Measurements from ENCODE around the gene ALPK3.
"Not testable (repeated sequence)": the region's sequence is repeated elsewhere in the genome, so short reads cannot be mapped to it uniquely, and the experiment has no call there.

ALPK3 gene

DNA sequence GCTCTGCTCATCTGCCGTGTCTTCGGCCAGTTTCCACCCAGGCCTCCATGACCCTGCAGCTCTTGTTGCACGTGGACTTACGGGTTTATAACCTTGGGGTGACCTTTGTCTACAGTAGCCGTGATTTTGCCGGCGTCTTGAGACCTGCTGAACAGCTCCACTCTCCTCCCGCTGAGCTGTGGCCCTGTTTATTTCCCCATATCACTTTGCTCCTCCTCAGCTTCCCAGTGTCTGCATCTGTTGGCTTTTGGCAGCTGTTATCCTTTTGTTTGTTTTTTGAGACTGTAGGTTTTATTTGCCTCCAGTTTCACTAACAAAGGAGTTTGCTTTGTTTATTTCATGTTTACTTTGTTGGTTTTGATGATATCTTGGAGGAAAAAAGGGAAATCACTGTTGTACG is 38.0 kb downstream of the ALPK3 start:
- DNase-seq: no peak

DNA sequence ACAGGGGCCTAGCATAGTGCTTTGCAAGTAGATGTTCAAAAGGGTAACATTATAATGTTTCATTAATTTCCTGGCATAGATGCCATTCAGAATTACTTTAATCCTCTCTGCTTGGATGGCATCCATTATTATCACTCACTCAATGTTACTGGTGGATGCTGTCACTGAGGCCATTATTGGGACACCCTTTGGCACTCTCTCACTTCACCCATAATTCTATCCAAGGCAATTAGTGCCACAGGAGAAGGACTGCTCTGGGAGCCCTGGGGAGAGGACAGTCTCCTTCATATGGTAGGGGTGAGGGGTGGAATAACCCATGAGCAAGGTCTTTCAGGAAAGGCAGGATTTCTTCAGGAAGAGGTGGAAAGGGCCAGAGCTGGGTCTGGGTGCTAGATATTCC is 38.6 kb downstream of the ALPK3 start:
- DNase-seq: no peak

DNA sequence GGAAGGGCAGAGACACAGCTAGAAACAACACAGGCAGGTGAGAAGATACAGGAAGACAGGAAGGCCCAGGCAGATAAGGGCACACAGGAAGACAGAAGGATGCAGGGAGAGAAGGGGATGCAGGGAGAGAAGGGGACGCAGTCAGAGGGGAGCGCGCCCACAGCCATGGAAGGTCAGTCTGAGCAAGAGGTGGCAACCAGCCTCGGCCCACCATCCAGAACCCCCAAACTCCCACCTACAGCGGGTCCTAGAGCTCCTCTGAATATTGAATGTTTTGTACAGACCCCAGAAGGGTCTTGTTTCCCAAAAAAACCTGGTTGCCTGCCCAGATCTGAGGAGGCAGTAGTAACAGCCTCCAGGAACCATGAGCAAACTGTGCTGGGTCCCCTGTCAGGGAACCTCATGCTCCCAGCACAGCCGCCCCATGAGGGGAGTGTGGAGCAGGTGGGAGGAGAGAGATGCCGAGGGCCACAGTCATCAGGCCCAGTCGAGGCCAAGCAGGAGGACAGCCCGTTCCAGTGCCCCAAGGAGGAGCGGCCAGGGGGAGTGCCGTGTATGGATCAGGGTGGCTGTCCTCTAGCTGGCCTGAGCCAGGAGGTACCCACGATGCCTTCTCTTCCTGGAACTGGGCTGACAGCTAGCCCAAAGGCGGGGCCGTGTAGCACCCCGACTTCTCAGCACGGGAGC is 39.7 kb downstream of the ALPK3 start:
- DNase-seq: no peak

DNA sequence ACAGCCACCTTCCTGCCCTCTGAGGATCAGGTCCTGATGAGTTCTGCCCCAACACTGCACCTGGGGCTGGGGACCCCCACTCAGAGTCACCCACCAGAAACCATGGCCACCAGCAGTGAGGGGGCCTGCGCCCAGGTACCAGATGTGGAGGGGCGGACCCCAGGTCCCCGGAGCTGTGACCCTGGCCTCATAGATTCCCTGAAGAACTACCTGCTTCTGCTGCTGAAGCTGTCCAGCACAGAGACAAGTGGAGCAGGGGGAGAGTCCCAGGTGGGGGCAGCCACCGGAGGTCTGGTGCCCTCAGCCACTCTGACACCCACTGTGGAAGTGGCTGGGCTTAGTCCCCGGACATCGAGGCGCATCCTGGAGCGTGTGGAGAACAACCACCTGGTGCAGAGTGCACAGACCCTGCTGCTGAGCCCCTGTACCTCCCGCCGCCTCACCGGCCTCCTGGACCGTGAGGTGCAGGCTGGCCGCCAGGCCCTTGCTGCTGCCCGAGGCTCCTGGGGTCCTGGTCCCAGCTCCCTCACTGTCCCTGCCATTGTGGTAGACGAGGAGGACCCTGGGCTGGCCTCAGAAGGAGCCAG is 40.4 kb downstream of the ALPK3 start:
- DNase-seq: no peak

DNA sequence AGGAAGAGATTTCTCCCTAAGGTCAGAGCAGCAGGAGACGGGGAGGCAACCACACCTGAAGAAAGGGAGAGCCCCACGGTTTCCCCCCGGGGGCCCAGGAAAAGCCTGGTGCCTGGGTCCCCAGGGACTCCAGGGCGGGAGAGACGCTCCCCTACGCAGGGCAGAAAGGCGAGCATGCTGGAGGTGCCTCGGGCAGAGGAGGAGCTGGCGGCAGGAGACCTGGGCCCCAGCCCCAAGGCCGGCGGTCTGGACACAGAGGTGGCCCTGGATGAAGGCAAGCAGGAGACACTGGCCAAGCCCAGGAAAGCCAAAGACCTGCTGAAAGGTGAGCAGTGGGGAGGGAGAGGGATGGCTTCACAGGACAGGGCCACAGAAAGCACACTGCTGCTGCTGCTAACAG is 41.1 kb downstream of the ALPK3 start:
- no peak for DNase-seq

DNA sequence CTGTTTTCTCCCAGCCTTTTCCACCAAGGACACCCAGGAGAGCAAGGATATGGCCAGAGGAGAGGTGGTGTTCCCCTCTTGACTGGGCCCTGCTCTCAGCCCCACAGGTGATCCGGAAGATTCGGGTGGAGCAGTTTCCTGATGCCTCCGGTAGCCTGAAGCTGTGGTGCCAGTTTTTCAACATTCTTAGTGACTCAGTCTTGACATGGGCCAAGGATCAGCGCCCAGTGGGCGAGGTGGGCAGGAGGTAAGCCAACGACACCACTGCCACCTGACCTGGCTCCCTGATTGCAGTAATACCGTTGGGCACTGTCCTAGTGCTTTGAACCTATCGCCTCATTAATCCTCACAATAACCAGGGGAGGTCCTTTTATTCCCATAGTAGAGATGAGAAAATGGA is 42.0 kb downstream of the ALPK3 start:
- DNase-seq: no peak

DNA sequence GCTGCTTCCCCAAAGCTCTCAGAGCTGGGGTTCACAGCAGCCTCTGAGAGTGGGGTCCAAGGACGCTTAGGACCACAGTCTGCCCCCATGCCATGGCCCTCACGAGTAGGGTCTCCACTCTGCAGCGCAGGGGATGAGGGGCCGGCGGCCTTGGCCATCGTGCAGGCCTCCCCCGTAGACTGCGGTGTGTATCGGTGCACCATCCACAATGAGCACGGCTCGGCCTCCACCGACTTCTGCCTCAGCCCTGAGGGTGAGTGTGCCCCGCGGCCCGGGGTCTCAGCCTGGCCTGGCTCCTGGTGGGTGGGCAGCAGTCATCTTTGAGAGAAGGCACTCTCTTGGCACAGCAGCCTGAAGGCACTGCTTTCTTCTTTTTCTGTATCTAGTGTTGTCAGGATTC is 42.5 kb downstream of the ALPK3 start:
- no peak for DNase-seq

DNA sequence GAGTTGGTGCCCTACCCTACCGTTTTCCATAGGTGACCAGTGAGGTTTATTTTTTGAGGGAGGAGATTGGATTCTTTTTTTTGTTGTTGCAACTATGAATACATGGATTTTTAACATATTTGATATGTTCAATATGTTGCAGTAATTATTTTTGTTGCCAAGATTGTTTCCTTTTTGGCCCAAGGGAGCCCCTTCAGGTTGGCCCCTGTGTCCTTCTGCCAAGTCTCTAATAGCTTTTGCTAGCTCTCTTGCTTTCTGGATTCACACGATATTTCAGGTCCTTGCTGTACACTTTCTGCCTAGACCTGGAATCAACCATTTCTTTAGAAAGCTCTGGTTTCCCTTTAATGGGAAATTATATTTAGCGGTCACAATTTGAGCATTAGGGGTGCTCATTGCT is 44.6 kb downstream of the ALPK3 start:
- DNase-seq: no peak

DNA sequence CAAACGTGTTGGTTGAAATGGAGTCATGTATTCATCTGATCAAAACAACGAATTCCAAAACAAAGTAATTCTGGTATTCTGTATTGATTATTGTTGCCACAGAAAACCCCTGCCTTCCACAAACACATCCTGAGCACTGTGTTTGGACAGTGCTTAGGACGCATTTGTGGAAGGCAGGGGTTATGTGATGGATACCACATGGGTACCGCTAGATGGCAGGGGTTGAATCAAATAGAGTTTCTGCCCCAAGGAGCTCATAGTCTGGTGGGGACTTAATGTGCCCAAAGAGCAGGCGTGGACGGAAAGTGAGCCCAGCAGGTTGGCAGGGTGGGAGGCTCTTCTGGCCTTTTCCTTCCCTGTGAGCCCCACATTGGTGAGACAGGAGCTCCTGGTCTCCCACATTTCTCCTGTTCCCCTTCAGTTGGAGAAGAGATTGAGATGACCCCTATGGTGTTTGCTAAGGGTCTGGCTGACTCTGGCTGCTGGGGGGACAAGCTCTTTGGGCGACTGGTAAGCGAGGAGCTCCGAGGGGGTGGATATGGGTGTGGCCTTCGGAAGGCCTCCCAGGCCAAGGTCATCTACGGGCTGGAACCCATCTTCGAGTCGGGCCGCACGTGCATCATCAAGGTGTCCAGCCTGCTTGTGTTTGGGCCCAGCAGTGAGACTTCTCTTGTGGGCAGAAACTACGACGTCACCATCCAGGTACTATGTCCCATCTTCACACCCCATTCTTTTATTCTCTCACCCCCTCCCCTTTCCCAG is 45.2 kb downstream of the ALPK3 start:
- no peak for DNase-seq

DNA sequence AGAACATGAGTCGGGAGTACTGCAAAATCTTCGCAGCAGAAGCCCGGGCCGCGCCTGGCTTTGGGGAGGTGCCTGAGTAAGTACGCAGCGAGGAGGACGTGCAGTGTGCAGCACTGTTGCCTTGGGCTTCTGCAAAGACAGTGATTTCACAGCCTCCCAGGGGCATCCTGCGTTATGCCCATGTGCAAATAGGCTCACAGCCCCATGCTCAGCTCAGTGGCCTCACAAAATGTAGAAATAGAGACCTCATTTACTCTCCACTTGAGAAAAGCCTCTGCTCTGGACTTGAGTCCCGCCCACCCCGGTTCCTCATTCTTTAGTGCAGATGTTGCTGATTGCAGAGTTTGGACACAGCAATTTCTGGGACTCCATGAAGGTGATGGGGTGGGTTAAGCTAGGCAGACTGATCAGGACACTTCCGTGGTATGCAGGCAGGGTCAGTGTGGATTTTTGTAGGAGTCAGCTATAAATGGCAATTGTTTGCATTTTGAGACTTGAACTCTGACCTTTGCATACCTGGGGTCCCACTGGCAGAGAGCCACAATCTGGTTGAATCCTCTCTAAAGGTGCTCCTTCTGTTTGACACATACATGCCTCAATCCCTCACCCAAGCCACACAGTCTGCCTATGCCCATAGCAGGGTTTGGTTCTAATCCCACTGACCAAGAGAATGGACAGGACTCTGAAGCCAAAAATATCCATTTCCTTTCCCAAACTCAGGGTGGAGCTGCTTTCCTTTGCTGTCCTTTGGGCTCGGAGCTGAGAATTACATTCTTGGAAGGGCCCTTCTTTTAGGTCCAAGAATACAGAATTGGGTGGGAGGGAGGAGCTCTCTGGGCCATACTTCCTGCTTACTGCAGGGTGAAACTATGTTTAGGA is 46.6 kb downstream of the ALPK3 start:
- no peak for DNase-seq

DNA sequence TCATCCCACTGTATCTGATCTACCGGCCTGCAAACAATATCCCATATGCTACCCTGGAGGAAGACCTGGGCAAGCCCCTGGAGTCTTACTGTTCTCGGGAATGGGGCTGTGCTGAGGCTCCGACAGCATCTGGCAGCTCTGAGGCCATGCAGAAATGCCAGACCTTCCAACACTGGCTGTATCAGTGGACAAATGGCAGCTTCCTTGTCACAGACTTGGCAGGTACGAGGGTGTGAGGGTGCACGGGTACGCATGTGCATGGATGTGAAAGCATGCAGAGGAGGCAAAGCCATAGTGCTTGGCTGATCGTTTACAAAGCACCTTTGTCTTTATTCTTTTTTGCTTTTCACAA is 47.3 kb downstream of the ALPK3 start:
- no peak for DNase-seq

DNA sequence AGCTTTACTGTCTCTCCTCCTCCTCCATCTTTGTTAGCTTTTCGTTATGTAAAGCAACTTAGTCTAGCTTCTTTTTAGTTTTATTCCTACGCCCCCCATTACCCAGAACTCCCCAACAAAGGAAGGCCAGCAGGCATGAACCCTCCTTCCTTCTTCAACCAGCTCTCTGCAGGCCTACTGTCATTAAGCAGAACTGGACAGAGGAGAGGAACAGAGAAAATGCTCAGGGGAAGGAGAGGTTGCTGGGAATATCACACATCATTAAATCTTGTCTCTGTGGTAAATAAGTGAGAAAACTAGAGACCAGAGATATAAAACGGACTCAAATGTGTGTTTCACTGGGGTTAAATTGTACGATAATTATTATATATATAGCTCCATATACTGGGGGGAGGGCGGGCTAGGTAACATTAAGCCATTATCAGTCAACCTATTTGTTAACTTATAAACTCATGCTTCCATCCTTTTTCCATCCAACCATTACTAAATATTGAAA is 48.0 kb downstream of the ALPK3 start:
- DNase-seq: no peak

DNA sequence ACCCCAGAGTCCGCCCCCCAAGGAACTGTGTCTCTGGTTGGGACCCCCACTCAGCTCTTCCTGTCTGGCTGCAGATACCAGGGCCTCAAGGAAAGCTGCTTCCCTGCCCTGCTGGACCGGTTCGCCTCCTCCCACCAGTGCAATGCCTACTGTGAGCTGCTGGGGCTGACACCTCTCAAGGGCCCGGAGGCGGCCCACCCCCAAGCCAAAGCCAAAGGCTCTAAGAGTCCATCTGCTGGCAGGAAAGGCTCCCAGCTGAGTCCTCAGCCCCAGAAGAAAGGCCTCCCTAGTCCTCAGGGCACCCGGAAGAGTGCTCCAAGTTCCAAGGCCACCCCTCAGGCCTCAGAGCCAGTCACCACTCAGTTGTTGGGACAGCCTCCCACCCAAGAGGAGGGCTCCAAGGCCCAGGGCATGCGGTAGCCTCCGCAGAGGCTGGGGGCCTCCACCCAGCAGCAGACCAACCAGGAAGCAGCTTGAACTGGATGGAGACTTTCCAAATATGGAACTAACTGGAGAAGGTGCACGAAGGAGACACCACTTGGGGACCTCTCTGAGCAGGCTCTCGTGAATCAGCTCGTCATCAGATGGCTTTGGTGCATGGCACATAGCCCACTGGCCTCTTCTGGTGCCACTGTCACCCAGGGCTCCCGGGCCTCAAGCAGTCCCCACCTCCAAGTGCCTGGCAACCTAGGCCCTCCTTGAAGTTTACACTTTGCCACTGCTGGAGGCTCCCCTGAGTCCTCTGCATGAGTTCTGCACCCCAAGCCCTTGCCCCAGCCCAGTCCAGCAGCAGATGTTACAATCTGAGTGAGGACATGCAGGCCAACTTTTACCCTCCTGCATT is 51.1 kb downstream of the ALPK3 start:
- DNase-seq: no peak

DNA sequence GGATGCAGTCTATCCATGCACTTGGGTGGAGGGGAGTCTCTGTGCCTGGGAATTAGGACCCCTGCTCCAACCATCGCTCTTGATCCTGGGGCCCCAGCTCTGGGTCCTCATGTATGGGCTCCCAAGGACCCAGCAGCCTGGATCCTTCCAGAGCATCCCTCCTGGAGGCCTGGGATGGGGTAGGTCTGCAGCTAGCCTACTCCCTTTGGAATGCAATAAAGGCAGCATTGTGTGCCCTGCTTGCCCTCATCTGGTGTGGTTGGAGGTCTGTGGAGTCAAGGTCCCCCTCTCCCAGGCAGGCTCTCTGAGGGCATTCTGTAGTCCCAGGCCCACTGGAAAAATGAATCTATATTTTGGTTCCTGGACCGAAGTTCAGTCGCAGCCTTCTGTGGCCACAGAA is 52.4 kb downstream of the ALPK3 start:
- DNase-seq: no peak

DNA sequence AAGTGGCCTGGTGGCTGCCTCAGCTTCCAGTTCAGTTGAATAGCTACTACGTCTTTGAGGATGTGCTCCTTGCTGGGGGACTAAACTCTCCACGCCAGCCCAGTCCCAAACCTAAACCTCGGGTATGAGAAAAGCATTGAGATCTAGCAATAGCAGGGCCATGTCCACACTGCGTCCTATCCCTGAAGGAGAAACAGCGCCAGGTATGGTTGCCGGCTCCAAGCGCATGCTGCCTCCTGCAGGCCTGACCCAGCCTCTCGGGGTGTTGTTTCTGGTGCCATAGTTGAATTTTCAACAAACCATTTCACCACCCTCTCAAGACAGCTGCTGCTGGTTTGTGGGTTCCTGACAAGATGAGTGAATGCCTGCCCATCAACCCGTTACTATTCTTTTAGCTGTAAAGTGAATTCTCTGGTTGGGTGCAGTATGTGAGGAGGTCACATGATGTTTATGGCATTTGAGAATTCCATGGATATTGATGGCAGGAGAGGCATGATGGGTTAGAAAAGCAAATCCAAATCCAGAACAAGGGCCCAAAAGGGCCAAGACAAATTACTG is 54.4 kb downstream of the ALPK3 start:
- no peak for DNase-seq

DNA sequence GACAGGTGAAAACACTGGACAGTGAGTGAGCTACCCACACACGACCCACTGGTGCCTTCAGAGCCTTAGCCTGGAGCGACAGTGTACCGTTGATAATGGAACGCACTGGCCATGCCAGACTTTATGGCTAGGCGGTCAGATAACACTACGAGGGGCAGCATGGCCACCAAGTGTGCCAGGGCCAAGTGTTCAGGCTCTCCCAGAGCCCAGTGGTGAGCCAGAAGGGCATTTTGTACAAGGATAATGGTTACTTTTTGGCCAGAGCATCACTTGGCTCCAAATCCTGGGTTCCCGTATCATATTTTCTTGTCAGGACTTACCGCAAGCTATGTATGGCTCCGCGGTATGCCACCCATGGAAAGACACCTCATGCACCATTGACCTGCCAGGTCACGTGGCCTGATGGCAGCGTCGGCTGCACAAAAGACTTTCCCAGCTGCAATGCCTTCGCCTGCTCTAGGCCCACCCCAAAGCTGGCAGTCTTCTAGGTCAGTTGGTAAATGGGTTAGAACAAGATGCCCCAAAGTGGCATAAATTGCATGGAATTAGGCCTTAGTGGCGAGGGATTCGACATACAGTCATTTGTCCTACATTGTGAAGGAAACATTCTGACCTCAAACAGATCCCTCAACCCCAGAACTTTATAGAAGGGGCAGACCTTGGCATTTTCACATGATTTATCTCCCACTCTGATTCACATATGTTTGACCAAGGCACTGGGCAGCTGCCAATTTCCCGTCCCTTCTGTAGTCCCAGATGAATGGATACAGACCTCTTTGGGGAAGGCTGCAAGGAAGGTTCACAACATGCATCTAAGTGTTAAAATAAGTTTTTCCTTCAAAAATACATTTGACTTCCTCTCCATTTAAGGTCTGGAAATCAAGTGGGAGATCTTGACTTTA is 55.1 kb downstream of the ALPK3 start:
- DNase-seq: no peak

DNA sequence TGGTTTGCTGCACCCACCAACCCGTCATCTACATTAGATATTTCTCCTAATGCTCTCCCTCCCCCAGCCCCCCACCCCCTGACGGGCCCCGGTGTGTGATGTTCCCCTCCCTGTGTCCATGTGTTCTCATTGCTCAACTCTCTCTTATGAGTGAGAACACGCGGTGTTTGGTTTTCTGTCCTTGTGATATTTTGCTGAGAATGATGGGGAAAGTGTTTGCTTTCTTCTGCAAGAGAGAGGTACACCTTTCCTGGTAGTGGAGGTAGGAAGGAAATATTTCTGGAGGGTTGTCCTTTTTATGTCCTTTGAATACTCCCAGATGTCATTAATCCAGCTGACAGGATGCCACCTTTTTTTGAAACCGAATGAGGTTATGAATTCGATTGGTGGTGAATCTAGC is 56.8 kb downstream of the ALPK3 start:
- DNase-seq: no peak

DNA sequence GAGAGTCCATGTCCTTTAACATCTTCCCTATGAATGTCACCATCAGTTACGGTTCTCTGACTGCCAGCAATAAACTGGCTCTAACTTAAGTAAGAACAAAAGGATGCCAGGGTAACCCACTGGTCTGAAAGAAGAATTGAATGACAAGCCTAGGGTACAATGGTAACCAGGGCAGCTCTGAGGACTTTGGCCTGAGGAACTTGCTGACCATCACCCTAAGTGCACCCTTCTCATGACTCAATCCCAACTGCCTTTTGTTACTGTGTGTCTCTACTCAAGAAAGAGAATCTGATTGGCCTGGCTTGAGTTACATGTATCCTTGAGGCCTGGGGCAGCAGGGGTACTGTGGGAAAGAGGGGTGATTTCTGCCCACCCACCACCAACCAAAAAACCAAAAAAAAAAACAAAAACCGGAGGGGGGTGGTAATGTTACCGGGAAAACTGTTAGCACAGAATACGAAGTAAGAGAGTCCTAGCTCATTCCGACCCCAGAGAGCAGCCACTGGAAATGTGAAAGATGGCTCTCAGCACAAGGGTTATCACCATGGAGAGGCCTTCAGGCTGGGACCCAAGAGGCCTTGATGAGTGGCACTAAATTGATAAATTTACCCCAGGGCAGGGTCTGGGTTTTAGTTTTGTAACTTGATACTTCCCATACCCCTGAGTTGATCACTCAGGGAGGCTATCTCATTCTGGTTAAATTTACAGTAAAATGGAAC is 58.0 kb downstream of the ALPK3 start:
- DNase-seq: no peak

DNA sequence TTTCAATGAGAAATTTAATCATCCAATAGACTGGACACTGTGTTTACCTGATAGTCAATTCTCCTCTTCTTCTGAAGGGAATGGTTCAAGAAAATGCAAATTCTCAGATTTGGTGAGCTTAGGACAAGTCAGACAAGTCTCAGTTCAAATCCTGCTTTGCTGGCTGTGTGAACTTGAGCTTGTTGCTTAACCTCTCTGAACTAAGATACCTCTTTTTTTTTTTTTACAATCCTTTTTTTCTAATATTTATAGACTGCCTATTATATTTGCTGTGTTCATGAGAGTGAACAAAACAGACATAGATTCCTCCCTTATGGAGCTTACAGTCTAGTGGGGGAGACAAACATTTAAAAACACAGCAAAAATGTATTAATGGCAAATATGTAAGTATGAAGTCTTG is 59.1 kb downstream of the ALPK3 start:
- DNase-seq: no peak

DNA sequence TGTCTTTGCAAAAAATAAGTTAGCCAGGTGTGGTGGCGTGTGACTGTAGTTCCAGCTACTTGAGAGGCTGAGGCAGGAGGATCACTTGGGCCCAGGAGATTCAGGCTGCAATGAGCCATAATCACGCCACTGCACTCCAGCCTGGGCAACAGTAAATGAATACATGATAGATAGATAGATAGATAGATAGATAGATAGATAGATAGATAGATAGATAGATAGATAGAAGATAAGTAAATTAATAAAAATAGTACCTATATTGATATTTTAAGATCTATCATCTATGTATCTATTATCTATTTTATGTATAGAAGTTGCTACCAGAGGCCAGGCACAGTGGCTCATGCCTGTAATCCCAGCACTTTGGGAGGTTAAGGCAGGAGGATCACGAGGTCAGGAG is 60.5 kb downstream of the ALPK3 start:
- DNase-seq: not testable (repeated sequence)

Measured in activated CD4-positive, CD25-positive, alpha-beta regulatory T cell (primary cell).